SJCRH30 (cell line): ENCODE data around the gene MGAT4A. TPM values are rescaled to one million over a fixed set of nuclear protein-coding genes. Genes with fewer than 3 reads are reported as not detected.

Experiments
- DNase-seq, 2 experiments: peaks; one replicate each; pipeline ENCODE4 v3.0.0-alpha.2; 2015 to 2020
- H3K27ac ChIP-seq: fragments of 250-450 bp; sonication (Bioruptor Pico); 2 replicates; pipeline ENCODE4 v1.5.1; 2020; ENCODE audit warnings: mild to moderate bottlenecking, moderate library complexity
- H3K27me3 ChIP-seq: fragments of 250-450 bp; sonication (Bioruptor Pico); 2 replicates; pipeline ENCODE4 v1.5.1; 2020; ENCODE audit warnings: mild to moderate bottlenecking, moderate library complexity
- H3K36me3 ChIP-seq: fragments of 250-450 bp; sonication (Bioruptor Pico); 2 replicates; pipeline ENCODE4 v1.5.1; 2020; ENCODE audit warnings: mild to moderate bottlenecking, moderate library complexity
- H3K4me1 ChIP-seq: fragments of 250-450 bp; sonication (Bioruptor Pico); 2 replicates; pipeline ENCODE4 v1.5.1; 2020; ENCODE audit warnings: mild to moderate bottlenecking, moderate library complexity
- H3K4me3 ChIP-seq: fragments of 250-450 bp; sonication (Bioruptor Pico); 2 replicates; pipeline ENCODE4 v1.5.1; 2020; ENCODE audit warnings: mild to moderate bottlenecking, moderate library complexity
- H3K9me3 ChIP-seq: fragments of 250-450 bp; sonication (Bioruptor Pico); replicated peaks from 2 replicates; pipeline ENCODE4 v1.5.1; 2020; ENCODE audit warnings: mild to moderate bottlenecking, moderate library complexity
- total RNA-seq: library from RNA; depleted of rRNA; stranded (reverse); fragments of >200 nt; shearing (Covaris generic); gene quantifications from 2 replicates; pipeline ENCODE4 v1.2.3, GENCODE V29; 2014

MGAT4A gene
- total RNA-seq, 1 experiment from 2014 or later, result 0.08 TPM

DNA sequence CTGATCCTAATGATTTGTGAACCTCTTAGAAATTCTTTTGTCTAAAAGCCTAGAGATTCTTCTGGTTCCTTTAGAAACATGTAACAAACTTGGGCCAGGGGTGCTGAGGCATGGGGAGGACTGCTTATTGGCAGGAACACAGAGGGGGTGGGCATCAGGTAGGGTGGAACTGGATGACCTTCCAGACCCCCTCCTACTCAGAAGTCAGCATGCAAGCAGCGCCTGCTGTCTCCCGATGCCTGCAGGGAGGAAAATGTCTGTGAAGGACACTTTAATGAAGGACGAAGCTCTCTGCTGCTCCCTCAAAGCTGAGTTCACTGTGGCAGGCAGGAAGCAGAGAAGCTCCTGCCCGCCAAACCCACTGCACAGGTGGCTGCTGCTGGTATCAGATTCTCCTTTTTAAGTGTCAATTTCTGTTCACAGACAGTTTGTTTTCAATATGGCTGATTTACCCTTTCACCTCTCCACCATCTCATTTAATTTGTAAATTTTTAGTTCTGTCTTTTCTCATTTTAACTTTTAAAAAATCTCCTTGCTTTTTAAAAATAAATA lies 142.0 kb downstream of the MGAT4A start:
- no peak overlapping the region for H3K4me3 ChIP-seq
- no peak for DNase-seq
- no peaks in the 10 kb centered on the region for H3K27me3 ChIP-seq
- H3K27ac ChIP-seq, result no peak overlapping the region
- H3K9me3 ChIP-seq, result no peaks in the 10 kb centered on the region
- H3K4me1 ChIP-seq, result no peaks in the 10 kb centered on the region
- H3K36me3 ChIP-seq, result 0 out of 2 replicates have a peak, but pooled peaks cover 5% of the 10 kb centered on the region

DNA sequence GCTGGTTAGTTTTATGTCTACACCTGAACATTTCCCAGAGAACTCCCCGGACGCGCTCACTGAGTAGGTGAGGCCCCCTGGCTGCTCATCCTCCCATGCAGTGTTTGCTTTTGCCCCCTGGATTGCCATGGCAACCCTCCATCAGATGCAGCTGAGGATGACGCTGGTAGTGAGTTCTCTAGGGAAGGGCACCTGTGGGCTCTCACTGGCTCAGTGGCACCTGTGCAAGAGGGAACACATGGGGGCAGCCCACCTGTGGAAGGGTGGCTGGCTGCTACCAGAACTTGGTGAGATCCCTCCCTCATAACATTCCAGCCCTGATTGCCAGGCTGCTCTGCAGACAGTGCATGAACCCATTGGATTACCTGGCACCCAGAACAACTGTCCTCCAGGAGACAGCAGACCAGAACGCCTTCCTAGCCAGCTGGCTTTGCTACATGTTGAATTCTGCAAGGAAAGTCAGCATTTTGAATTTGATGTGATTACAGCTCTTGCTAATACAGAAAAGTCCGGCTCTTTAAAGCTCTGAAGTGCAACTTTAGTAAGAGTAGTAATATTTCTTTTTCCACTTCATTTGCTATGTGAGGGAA lies 144.3 kb downstream of the MGAT4A start:
- Histone ChIP-seq H3K4me3 (no peak overlapping the region), H3K4me1 (no peaks in the 10 kb centered on the region), H3K9me3 (no peaks in the 10 kb centered on the region), H3K27ac (no peak overlapping the region), H3K36me3 (0 out of 2 replicates have a peak, but pooled peaks cover 6% of the 10 kb centered on the region), H3K27me3 (no peaks in the 10 kb centered on the region)
- no peak for DNase-seq

DNA sequence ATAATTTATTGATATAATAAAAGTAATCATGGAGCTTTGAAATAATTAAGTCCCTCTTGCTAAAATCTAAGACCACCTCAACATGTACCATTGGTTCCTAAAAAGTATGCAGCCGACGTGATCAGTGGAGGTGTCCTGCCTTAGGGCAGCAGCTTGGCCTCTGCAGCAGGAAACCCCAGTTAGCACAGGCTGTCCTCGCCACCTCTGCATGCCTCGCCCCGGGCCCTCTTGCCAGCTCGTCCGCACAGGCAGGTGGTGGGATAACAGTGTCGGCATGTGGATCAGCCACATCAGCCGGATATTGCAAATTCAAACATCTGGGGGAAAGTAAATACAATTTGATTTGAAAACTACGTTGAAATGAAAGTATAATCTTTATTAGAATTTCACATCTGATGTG lies 145.5 kb downstream of the MGAT4A start:
- Histone ChIP-seq H3K4me1 (no peaks in the 10 kb centered on the region), H3K9me3 (no peaks in the 10 kb centered on the region), H3K4me3 (no peak overlapping the region), H3K36me3 (0 out of 2 replicates have a peak, but pooled peaks cover 6% of the 10 kb centered on the region), H3K27me3 (no peaks in the 10 kb centered on the region), H3K27ac (no peak overlapping the region)
- no peak for DNase-seq

DNA sequence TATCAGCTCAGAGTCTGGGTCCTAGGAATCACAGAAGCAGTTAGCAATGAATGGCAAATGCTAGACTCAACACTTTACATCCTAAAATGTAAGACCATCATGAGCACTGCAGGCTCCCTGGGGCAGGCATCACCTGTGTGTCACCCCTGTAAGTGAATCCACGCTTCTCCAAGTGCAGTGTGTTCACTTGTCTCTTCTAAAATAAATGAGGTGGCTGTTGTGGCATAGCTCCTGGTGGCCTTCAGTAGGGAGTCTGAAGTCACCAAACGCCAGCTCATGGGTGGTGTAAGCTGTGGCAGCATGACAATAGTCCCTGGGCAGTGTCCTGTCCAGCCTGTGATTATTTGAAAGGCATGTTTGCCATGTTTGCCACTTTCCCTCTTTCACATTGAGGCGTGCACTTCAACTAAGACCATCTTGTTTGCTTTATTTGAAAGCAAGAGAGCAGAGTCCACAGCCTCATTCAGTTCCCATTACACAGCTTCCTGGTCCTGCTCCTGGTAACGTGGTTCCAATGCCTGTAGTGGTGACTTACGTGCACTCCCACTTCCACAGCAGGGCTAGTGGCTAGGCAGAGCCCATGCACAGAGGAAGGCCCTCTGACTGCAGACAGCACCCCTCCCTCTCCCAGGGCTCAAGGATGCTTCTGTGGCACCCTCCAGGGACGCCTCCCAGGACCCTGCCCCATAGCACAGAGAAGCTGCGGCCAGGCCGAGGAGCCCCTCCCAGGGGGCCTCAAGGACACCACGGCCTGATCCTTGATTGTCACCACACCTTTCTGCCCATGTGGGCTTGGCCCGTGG lies 146.9 kb downstream of the MGAT4A start:
- Histone ChIP-seq H3K36me3 (0 out of 2 replicates have a peak, but pooled peaks cover 6% of the 10 kb centered on the region), H3K4me3 (no peak overlapping the region), H3K9me3 (no peaks in the 10 kb centered on the region), H3K27ac (no peak overlapping the region), H3K27me3 (no peaks in the 10 kb centered on the region), H3K4me1 (no peaks in the 10 kb centered on the region)
- DNase-seq, result no peak

DNA sequence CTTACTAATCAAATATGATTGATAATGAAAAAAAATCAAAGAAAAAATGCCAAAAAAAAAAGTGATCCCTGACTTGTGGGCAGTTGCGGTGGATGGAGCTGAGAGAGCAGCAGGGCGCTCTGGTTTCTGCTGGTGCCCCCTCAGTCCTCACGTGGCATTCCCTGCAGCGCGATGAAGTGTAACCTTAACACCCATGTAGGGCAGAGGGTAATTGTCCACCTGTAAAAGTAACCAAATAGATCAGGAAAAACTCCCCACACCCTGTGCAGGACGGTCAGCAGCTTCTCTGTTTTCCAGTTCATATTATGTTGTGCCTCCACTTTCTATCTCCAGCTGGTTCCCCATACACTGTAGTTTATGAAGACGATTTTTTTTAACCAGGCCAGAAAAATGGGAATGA lies 147.7 kb downstream of the MGAT4A start:
- Histone ChIP-seq H3K27ac (no peak overlapping the region), H3K4me1 (no peaks in the 10 kb centered on the region), H3K9me3 (no peaks in the 10 kb centered on the region), H3K36me3 (0 out of 2 replicates have a peak, but pooled peaks cover 6% of the 10 kb centered on the region), H3K27me3 (no peaks in the 10 kb centered on the region), H3K4me3 (no peak overlapping the region)
- DNase-seq, result no peak

DNA sequence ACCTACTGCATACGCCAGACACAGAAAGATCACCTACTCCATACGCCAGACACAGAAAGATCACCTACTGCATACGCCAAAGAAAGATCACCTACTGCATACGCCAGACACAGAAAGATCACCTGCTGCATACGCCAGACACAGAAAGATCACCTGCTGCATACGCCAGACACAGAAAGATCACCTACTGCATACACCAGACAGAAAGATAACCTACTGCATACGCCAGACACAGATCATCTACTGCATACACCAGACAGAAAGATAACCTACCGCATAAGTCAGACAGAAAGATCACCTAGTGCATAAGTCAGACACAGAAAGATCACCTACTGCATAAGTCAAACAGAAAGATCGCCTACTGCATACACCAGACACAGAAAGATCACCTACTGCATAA lies 148.4 kb downstream of the MGAT4A start:
- Histone ChIP-seq H3K27ac (no peak overlapping the region), H3K27me3 (no peaks in the 10 kb centered on the region), H3K4me3 (no peak overlapping the region), H3K36me3 (0 out of 2 replicates have a peak, but pooled peaks cover 3% of the 10 kb centered on the region), H3K4me1 (no peaks in the 10 kb centered on the region), H3K9me3 (no peaks in the 10 kb centered on the region)
- DNase-seq, result no peak

DNA sequence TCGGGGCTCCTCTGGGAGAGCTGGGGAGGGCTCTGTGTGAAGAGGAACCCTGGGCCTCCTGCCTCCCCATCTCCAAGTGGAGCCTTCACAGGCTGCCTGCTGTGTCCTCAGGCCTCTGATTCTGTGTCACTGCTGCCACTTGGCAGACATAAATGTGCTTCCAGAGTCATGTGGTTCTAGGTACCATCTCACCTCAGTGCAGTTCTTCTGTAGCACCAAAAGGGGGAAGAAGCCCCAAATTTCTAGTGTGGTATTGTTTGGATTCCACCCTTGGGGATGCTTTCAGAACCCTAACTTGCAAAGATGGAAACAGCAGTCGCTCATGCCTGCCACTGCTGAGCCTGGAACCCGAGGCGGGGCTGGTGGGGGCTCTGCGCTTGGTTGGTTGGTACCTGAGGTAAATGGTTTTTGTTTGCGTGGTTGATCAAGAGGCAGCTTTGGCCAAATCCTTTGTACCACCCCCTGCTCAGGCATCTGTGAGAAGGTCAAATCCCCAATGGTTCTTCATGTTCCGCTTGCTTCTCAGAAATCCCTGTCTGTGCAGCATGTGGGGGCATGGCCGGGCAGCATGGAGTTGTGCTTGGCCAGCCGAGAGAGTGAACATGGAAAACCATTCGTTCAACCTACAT lies 150.2 kb downstream of the MGAT4A start:
- DNase-seq, result no peak
- Histone ChIP-seq H3K9me3 (no peaks in the 10 kb centered on the region), H3K27me3 (no peaks in the 10 kb centered on the region), H3K4me1 (no peaks in the 10 kb centered on the region), H3K4me3 (no peak overlapping the region), H3K36me3 (peaks cover 3% of the 10 kb centered on the region; the same call in 1 of the 2 replicates), H3K27ac (no peak overlapping the region)

DNA sequence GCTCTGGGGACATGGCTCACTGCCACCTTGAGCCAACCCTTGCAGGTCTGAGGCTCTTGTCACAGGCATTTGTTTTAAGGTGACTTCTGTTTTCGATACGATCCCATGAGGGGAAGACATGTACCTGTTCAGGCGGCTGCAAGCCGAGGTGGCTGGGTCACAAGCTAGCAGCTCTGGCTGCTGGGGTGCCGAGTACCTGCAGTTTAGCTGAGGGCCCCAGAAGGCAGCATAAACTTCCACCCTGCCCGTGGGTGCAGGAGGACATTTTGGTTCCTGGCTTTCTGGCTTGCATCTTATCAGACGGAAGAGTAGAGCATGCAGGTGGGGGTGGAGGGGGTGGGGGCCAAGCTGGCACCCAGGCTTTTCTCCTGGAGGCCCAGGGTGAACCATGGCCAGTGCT lies 151.0 kb downstream of the MGAT4A start:
- H3K4me3 ChIP-seq, result no peak overlapping the region
- no peak overlapping the region for H3K27ac ChIP-seq
- no peaks in the 10 kb centered on the region for H3K27me3 ChIP-seq
- peaks cover 3% of the 10 kb centered on the region; the same call in 1 of the 2 replicates for H3K36me3 ChIP-seq
- H3K4me1 ChIP-seq, result no peaks in the 10 kb centered on the region
- DNase-seq, result no peak
- no peaks in the 10 kb centered on the region for H3K9me3 ChIP-seq

DNA sequence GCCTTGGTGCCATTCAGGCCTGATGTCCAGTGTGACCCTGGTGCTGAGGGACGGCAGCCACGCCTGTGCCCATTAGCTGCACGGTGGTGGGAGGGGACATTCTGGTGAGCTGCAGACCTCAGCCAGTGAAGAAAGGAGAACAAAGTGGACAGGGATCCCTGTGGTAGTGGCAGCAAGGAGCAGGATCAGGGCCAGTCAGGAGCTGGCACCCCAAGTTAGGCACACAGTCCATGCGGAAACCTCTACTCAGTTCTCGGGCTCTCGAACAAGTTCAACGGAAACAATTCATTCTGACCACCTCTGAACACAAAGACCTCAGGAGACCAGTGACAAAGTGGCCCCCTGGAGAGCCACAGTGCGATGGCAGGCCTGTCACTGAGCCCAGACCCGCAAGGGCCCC lies 152.7 kb downstream of the MGAT4A start:
- Histone ChIP-seq H3K36me3 (peaks cover 3% of the 10 kb centered on the region; the same call in 1 of the 2 replicates), H3K4me3 (no peak overlapping the region), H3K9me3 (no peaks in the 10 kb centered on the region), H3K4me1 (no peaks in the 10 kb centered on the region), H3K27me3 (no peaks in the 10 kb centered on the region), H3K27ac (no peak overlapping the region)
- DNase-seq, result no peak

DNA sequence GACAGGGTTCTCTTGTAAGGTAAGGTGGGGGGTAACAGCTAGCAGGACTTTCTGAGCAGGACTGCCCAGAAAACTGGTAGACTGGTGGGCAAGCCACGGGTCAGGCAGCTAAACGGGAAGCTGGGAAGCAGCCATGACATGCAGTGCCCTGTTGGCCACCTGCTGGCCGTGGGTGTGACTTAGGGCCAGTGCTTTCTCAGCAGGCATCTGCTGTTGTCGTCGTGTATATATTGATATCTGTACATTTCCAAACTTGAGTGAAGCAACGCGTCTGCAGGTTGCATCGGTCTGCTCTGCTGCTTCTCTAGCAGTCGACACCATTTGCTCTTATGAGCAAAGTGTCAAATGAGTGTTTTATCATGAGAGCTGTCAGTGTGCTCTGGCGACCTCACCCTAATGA lies 153.6 kb downstream of the MGAT4A start:
- DNase-seq, result no peak
- H3K9me3 ChIP-seq, result no peaks in the 10 kb centered on the region
- no peaks in the 10 kb centered on the region for H3K4me1 ChIP-seq
- no peak overlapping the region for H3K4me3 ChIP-seq
- peaks cover 3% of the 10 kb centered on the region; the same call in 1 of the 2 replicates for H3K36me3 ChIP-seq
- no peaks in the 10 kb centered on the region for H3K27me3 ChIP-seq
- H3K27ac ChIP-seq, result no peak overlapping the region

DNA sequence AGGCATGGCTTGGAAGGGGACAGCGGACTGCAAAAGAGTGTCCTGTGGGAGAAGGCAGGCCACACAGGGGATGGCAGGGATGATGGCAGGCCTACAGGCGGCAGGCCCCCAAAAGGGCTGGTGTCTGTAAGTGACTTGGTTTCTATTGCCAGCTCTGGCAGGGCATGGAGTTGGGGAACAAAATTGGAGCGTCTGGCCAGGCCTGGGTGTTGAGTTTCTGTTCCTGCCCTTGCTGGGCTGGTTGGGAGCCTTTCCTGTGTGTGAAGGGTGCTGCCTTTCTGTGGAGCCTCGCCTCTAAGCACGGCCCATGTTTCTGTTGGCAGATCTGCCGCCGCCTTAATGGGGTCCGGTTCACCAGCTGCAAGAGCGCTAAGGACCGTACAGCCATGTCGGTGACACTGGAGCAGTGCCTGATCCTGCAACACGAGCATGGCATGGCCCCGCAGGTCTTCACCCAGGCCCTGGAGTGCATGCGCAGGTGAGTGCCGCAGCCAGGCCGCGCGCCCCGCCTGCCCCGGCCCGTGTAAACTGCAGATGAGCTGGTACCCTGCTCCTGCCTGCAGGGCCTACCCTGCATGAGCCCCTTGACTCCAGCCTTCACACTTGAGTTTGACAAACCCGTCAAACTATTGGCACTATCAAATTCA lies 154.1 kb downstream of the MGAT4A start:
- no peak for DNase-seq
- no peak overlapping the region for H3K4me3 ChIP-seq
- no peaks in the 10 kb centered on the region for H3K27me3 ChIP-seq
- no peaks in the 10 kb centered on the region for H3K9me3 ChIP-seq
- H3K36me3 ChIP-seq, result no peaks in the 10 kb centered on the region; the same call in 1 of the 2 replicates
- H3K27ac ChIP-seq, result no peak overlapping the region
- no peaks in the 10 kb centered on the region for H3K4me1 ChIP-seq

DNA sequence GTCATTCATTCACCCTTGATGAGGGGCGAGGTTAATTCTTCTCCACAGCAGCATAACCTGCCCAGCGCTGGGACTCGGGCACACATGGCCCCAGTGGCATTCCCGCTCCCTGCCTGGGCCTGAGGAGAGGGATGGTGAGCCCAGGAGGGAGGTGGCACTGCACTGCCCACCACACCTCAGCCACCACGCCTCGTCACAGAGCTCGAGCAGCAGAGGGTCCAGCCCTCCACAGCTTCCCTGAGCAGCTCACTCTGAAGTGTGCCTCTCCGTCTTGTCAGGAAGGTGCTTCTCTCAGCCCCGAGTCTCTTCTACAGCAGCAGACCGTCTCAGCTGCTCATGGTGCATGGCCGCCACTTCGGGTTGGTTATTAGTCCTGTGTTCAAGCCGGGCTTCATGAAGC lies 157.5 kb downstream of the MGAT4A start:
- no peak overlapping the region for H3K4me3 ChIP-seq
- H3K27ac ChIP-seq, result no peak overlapping the region
- H3K9me3 ChIP-seq, result no peaks in the 10 kb centered on the region
- no peaks in the 10 kb centered on the region; the same call in 1 of the 2 replicates for H3K36me3 ChIP-seq
- no peak for DNase-seq
- no peaks in the 10 kb centered on the region for H3K4me1 ChIP-seq
- H3K27me3 ChIP-seq, result no peaks in the 10 kb centered on the region

DNA sequence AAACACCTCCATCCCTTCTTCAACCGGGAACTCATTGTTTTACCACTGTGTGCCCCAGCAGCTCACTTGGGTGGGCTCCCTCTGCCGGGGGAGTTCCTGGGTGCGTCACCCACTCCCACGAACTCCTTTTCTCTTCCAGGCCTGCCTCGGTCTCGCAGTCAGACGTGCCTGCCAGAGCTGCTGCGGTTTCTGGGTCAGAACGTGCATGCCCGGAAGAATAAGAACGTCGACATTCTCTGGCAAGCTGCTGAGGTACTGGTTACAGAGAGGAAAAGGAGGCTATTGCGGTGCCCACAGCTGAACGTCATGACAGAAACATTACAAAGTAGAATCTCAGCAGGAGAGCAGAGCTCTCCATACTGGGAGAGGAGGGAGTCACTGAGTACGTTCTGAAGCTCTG lies 158.3 kb downstream of the MGAT4A start:
- no peak overlapping the region for H3K27ac ChIP-seq
- H3K4me1 ChIP-seq, result no peaks in the 10 kb centered on the region
- H3K36me3 ChIP-seq, result no peaks in the 10 kb centered on the region; the same call in 1 of the 2 replicates
- H3K27me3 ChIP-seq, result no peaks in the 10 kb centered on the region
- H3K4me3 ChIP-seq, result no peak overlapping the region
- DNase-seq, result no peak
- no peaks in the 10 kb centered on the region for H3K9me3 ChIP-seq

DNA sequence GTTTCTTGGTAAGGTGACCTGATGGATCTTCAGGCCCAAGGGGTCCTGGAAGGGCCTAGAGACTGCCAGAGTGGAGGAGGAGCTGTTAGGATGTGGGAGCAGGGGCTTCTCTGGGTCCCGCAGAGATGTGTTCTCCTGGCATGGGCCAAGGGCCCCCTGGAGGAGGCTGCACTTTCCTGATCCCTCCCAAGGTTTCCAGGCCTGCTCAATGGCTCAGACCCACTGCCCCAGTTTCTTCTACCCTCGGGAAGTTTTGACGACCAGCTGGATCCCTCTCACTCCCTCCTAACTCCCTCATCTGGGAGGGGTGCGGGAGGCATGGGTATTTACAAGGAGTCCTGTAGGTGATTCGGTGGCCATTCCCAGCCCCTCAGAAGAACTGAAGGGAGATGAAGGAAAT lies 158.7 kb downstream of the MGAT4A start:
- no peak overlapping the region for H3K4me3 ChIP-seq
- H3K9me3 ChIP-seq, result no peaks in the 10 kb centered on the region

More for the DNA sequence above, 158.7 kb downstream of the MGAT4A start:
- Histone ChIP-seq H3K27ac (no peak overlapping the region), H3K4me1 (no peaks in the 10 kb centered on the region), H3K27me3 (no peaks in the 10 kb centered on the region), H3K36me3 (no peaks in the 10 kb centered on the region; the same call in 1 of the 2 replicates)
- DNase-seq, result no peak
